ENCODE data around the gene SGMS1. TPM values are rescaled to one million over a fixed set of nuclear protein-coding genes. Genes with fewer than 3 reads are reported as not detected.
A peak's percentile ranks its signal among the peaks of the same experiment; 100 is the strongest.

SGMS1 gene
- total and polyA plus RNA-seq, 11 donors = 6.9 to 40.6 (median 19.6) TPM

DNA sequence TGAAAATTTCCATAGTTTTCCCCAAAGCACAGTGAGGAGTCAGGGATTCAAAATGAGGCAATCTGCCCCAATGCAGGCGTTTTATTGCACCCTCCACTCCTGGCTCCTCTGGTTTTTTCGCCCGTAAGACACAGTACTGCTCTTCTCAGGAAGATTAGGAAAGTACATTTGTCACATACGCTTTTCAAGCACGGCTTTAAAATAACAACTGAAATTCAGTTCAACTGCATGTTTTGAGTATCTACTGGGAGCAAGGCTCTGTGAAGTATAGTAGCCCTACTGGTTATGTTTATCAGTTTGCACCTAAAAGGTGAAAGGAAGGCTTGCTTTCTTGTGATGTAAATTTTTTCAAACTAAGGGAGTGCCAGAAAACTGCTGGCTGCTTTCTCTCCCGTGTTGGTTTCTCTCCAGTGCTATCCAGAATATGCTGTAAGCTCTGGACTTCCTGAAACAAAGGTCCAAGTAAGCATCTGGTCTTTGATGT is 1.9 kb upstream of the SGMS1 start:
- intact Hi-C loops (cut with DNase I) = loop anchor here in 9 of 10 donors (2.0 to 10.0 kb wide), 13 partner anchors 69 to 341 kb away; no protein-coding TSS in a partner anchor
- peaks cover 0 to 12% (median 3%) of the 10 kb centered on the region in 9 donors for H3K36me3 ChIP-seq
- no peak for DNase-seq
- H3K4me1 ChIP-seq = peaks cover 0 to 22% (median 13%) of the 10 kb centered on the region in 12 donors
- peak overlapping the region; percentile 96 to 99 (median 99) for H3K27ac ChIP-seq
- H3K9me3 ChIP-seq = no peaks in the 10 kb centered on the region
- no peaks in the 10 kb centered on the region for H3K27me3 ChIP-seq
- WGBS, 4 donors = 2 to 6% (median 5%) methylated on average over 6 of the region's 6 CpGs
- TF ChIP-seq, protein P1, sequence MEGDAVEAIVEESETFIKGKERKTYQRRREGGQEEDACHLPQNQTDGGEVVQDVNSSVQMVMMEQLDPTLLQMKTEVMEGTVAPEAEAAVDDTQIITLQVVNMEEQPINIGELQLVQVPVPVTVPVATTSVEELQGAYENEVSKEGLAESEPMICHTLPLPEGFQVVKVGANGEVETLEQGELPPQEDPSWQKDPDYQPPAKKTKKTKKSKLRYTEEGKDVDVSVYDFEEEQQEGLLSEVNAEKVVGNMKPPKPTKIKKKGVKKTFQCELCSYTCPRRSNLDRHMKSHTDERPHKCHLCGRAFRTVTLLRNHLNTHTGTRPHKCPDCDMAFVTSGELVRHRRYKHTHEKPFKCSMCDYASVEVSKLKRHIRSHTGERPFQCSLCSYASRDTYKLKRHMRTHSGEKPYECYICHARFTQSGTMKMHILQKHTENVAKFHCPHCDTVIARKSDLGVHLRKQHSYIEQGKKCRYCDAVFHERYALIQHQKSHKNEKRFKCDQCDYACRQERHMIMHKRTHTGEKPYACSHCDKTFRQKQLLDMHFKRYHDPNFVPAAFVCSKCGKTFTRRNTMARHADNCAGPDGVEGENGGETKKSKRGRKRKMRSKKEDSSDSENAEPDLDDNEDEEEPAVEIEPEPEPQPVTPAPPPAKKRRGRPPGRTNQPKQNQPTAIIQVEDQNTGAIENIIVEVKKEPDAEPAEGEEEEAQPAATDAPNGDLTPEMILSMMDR (IDR thresholded peaks at IDR 0.05) = no peak
- no peak for TF ChIP-seq POLR2A (IDR thresholded peaks at IDR 0.05)
- ATAC-seq = no peak
- peak overlapping the region; percentile 68 to 98 (median 92) for H3K4me3 ChIP-seq

DNA sequence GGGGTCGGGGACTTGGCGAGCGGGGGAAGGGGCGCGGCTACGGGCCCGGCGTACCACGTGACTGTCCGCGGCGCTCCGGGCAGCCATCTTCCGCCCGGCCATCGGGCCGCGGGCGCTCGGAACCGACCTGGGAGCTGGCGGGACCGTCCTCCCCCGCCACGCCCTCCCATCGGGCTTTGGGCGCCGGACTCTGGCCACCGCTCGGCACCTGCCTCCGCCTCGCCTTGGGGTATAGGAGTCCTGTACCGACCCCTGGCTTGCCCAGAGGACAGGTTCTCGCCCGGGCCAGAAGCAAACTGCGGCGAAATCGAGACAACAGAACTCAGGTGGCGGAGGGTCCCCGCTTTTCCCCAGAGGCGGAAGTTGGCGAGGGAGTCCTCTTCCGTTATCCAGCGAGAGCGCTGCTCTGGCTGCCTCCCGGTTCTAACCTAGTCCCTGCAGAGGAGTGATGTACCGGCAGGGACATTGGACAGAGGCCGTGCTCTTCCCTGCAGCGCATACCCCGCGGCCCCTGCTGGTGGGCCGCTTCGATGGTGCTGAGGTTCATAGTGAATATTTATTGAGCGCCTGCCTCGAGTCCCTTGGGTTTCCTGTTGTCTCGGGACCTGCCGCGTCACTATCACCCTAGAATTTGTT is 1.2 kb upstream of the SGMS1 start:
- peak overlapping the region; percentile 96 to 99 (median 99) for H3K27ac ChIP-seq
- TF ChIP-seq POLR2A (IDR thresholded peaks at IDR 0.05) = peak in 1 of 2 donors; percentile 37
- TF ChIP-seq, protein P1 (IDR thresholded peaks at IDR 0.05) = peak; percentile 45 to 79 (median 65)
- H3K36me3 ChIP-seq = peaks cover 0 to 10% (median 3%) of the 10 kb centered on the region in 9 donors
- no peaks in the 10 kb centered on the region for H3K9me3 ChIP-seq
- peak overlapping the region; percentile 68 to 98 (median 92) for H3K4me3 ChIP-seq
- intact Hi-C loops (cut with DNase I) = loop anchor here (1.0 to 10.0 kb wide), 23 partner anchors 48 to 340 kb away; no protein-coding TSS in a partner anchor
- 0 to 1% (median 0%) methylated on average over 30 to 58 of the region's 58 CpGs for WGBS, 4 donors
- DNase-seq = peak; percentile 70 to 93 (median 89)
- H3K27me3 ChIP-seq = no peaks in the 10 kb centered on the region
- H3K4me1 ChIP-seq = peaks cover 0 to 29% (median 19%) of the 10 kb centered on the region in 12 donors
- peak; percentile 48 to 82 (median 68) for ATAC-seq

DNA sequence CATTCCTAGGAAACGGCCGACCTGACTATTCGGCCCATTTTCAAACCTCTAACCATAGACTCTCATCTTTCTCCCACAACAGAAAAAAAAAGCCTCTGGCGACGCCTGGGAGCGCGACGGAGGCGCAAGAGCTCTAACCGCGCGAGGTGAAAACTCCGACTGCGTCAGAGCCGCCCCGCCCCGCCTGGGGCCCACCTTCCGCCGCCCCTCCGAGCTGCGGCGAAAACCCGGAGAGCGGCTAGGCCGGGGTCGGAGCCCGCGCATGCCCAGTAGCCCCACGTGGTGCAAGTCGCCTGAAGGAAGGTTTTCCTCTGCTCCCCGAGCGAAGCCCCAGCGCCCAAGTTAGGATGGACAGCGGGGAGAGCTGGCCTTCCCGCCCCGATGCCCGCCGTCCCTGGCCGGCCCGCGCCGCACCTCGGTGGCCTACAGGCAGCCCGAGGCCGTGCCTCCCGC is 683 bp upstream of the SGMS1 start:
- H3K27ac ChIP-seq = peak overlapping the region; percentile 96 to 99 (median 99)
- no peaks in the 10 kb centered on the region for H3K9me3 ChIP-seq
- intact Hi-C loops (cut with DNase I) = loop anchor here (1.0 to 10.0 kb wide), 22 partner anchors 47 to 340 kb away; no protein-coding TSS in a partner anchor
- H3K36me3 ChIP-seq = peaks cover 0 to 7% (median 0%) of the 10 kb centered on the region in 9 donors
- no peaks in the 10 kb centered on the region for H3K27me3 ChIP-seq
- peaks cover 0 to 34% (median 23%) of the 10 kb centered on the region in 12 donors for H3K4me1 ChIP-seq
- TF ChIP-seq, protein P1 (IDR thresholded peaks at IDR 0.05) = peak in 1 of 12 donors; percentile 7
- peak in 1 of 2 donors; percentile 42 for TF ChIP-seq POLR2A (IDR thresholded peaks at IDR 0.05)
- H3K4me3 ChIP-seq = peak overlapping the region; percentile 68 to 98 (median 92)
- peak; percentile 97 to 99 (median 97) for DNase-seq
- WGBS, 4 donors = 0% methylated on average over 23 to 46 of the region's 46 CpGs
- peak; percentile 85 to 89 (median 86) for ATAC-seq

Data from heart left ventricle (tissue), 16 donors.